Measurements from ENCODE around the gene OR2AT4.

DNA sequence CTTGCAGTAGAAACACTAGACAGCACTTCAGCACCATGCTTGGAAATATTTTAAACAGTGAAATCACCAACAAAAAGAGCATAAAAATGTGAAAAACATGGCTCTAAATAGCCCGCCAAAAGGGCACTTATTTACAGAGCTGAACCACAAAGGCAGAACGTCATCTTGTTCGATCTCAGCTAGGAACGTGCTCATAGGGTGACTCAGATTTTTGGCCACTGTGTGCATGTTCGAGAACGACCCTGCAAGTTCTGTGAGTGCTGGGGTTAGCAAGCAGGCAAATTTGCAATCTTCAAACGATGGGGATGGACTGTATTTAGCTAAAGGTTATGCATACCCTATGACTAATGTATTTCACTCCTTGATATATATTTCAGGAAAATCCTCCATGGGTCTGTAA lies 30.6 kb downstream of the OR2AT4 start:
- TF ChIP-seq POLR2A (IDR thresholded peaks at IDR 0.05; ENCODE audit: low read depth, low read length) (no peak), SMC3 (IDR thresholded peaks at IDR 0.05; ENCODE audit: low read depth, low read length) (no peak), MXI1 (IDR thresholded peaks at IDR 0.05; ENCODE audit: borderline replicate concordance, low read depth, low read length) (no peak), MAZ (IDR thresholded peaks at IDR 0.05; ENCODE audit: borderline replicate concordance, low read depth, low read length) (no peak), CEBPB (IDR thresholded peaks at IDR 0.05; ENCODE audit: low read depth, low read length) (no peak), RAD21 (IDR thresholded peaks at IDR 0.05; ENCODE audit: low read length) (no peak), RFX5 (IDR thresholded peaks at IDR 0.05; ENCODE audit: low read depth, low read length) (no peak), NFE2L2 (IDR thresholded peaks at IDR 0.05; ENCODE audit: low read depth, low read length) (no peak), MAFK (IDR thresholded peaks at IDR 0.05; ENCODE audit: low read depth, low read length) (no peak)
- TF ChIP-seq, protein P1, sequence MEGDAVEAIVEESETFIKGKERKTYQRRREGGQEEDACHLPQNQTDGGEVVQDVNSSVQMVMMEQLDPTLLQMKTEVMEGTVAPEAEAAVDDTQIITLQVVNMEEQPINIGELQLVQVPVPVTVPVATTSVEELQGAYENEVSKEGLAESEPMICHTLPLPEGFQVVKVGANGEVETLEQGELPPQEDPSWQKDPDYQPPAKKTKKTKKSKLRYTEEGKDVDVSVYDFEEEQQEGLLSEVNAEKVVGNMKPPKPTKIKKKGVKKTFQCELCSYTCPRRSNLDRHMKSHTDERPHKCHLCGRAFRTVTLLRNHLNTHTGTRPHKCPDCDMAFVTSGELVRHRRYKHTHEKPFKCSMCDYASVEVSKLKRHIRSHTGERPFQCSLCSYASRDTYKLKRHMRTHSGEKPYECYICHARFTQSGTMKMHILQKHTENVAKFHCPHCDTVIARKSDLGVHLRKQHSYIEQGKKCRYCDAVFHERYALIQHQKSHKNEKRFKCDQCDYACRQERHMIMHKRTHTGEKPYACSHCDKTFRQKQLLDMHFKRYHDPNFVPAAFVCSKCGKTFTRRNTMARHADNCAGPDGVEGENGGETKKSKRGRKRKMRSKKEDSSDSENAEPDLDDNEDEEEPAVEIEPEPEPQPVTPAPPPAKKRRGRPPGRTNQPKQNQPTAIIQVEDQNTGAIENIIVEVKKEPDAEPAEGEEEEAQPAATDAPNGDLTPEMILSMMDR (conservative IDR thresholded peaks at IDR 0.05; ENCODE audit: low read depth, low read length): no peak
- TF ChIP-seq, protein P2, sequence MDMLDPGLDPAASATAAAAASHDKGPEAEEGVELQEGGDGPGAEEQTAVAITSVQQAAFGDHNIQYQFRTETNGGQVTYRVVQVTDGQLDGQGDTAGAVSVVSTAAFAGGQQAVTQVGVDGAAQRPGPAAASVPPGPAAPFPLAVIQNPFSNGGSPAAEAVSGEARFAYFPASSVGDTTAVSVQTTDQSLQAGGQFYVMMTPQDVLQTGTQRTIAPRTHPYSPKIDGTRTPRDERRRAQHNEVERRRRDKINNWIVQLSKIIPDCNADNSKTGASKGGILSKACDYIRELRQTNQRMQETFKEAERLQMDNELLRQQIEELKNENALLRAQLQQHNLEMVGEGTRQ (IDR thresholded peaks at IDR 0.05; ENCODE audit: low read depth, low read length): no peak

Data from IMR-90 (cell line).